Amygdala (tissue), 56 donors: ENCODE measurements around the gene TPSG1.
"Not testable (repeated sequence)": the region's sequence is repeated elsewhere in the genome, so short reads cannot be mapped to it uniquely, and the experiment has no call there.

Source experiments
- DNase-seq, 56 donors: peaks; one replicate each; lab custom pipeline; 2025; lab: John Stamatoyannopoulos, UW

Gene TPSG1

GRCh38 chr16:1257561-1258224 lies 32.6 kb upstream of the TPSG1 start:
- DNase-seq: no peak

GRCh38 chr16:1256874-1257322 lies 31.8 kb upstream of the TPSG1 start:
- no peak for DNase-seq

GRCh38 chr16:1256296-1256873 lies 31.3 kb upstream of the TPSG1 start:
- not testable (repeated sequence) for DNase-seq

- DNase-seq: not testable (repeated sequence)
These were observed 30.4 kb upstream of the TPSG1 start, which contains the start of gene TPSD1 for GRCh38 chr16:1255276-1256122. Gene TPSD1 (plus strand): TSS chr16:1256069. CDS start chr16:1256281, 212 bp downstream.

- not testable (repeated sequence) for DNase-seq
These were observed 29.8 kb upstream of the TPSG1 start for GRCh38 chr16:1254821-1255220.

- DNase-seq: not testable (repeated sequence)
These were observed 28.8 kb upstream of the TPSG1 start for GRCh38 chr16:1253701-1254364.

- not testable (repeated sequence) for DNase-seq
These were observed 24.1 kb upstream of the TPSG1 start for GRCh38 chr16:1249031-1249755.

GRCh38 chr16:1247903-1248537 lies 23.0 kb upstream of the TPSG1 start:
- DNase-seq: not testable (repeated sequence)

- no peak for DNase-seq
These were observed 20.5 kb upstream of the TPSG1 start for GRCh38 chr16:1245452-1246020.

GRCh38 chr16:1244881-1245280 lies 19.8 kb upstream of the TPSG1 start:
- DNase-seq: no peak

GRCh38 chr16:1243907-1244850 lies 19.1 kb upstream of the TPSG1 start:
- DNase-seq: not testable (repeated sequence)

- DNase-seq: not testable (repeated sequence)
These were observed 18.3 kb upstream of the TPSG1 start for GRCh38 chr16:1243363-1243762.

- DNase-seq: not testable (repeated sequence)
These were observed 16.0 kb upstream of the TPSG1 start for GRCh38 chr16:1241081-1241480.

- DNase-seq: not testable (repeated sequence)
These were observed 15.4 kb upstream of the TPSG1 start, which contains the start of gene TPSAB1 for GRCh38 chr16:1240436-1240835. Gene TPSAB1 (plus strand): TSS chr16:1240705. CDS start chr16:1240939, 234 bp downstream.

- DNase-seq: not testable (repeated sequence)
These were observed 14.5 kb upstream of the TPSG1 start for GRCh38 chr16:1239575-1239974.

- DNase-seq: peak in 1 of 56 donors; percentile 16
These were observed 13.8 kb upstream of the TPSG1 start for GRCh38 chr16:1238909-1239308.

- no peak for DNase-seq
These were observed 12.9 kb upstream of the TPSG1 start for GRCh38 chr16:1237990-1238389.

GRCh38 chr16:1236659-1237058 lies 11.6 kb upstream of the TPSG1 start:
- DNase-seq: not testable (repeated sequence)
